ENCODE measurements around the gene TNFSF13. TPM values are rescaled to one million over a fixed set of nuclear protein-coding genes. Genes with fewer than 3 reads are reported as not detected.

The TNFSF13 gene
- total RNA-seq, 1 donor from 2014 or later: 13.5 TPM

DNA sequence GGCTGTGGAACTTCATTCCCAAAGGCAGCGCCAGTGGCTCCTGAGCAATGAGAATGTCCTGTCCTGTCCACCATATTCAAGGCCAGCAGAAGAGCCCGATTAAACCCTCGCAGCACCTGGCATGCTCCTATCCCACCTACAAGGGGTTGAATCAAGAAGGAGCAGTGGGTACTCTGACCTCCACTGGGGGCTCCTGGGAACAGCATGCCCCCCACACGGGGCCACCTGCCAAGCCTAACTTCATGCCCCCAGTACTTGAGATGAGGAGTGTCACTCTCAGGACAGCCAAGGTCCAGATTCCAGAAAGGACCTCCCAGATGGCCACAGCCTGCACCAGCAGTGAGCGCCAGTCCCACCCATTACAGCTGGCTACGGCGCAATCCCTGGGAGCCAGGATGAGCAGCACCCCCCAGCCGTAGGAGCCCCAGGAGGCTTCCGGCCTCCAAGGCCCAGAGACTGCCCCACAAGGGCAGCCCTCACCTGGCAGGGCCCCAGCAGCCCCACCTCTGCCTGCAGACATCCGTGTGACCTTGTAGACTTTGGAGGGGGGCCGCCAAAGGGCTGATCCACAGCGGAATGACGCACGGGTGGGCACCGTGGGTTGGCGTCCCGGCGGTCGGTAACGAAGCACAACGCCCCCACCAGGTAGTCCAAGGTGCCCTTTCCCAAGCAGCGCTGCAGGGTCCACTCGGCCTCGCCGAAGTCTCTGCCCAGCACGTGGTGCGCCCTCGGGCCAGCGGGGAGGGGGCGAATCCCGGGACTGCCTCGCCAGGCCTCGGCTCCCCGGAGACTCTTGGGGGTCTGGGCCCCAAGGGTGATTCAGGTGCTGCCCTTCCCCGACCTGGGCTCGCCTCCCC, 24.1 kb downstream of the TNFSF13 start:
- Histone ChIP-seq H3K36me3 (ENCODE audit: control insufficient read depth, insufficient read depth, low read length) (peaks cover 7% of the 10 kb centered on the region), H3K27me3 (ENCODE audit: control insufficient read depth, insufficient read depth, low read length) (no peaks in the 10 kb centered on the region), H3K4me3 (ENCODE audit: low read depth, low read length) (peak overlapping the region; percentile 69)
- no peak for DNase-seq (ENCODE audit: low read depth)
- no peak for TF ChIP-seq CTCF (IDR thresholded peaks at IDR 0.05; ENCODE audit: insufficient read depth, low read length, poor library complexity, severe bottlenecking)

DNA sequence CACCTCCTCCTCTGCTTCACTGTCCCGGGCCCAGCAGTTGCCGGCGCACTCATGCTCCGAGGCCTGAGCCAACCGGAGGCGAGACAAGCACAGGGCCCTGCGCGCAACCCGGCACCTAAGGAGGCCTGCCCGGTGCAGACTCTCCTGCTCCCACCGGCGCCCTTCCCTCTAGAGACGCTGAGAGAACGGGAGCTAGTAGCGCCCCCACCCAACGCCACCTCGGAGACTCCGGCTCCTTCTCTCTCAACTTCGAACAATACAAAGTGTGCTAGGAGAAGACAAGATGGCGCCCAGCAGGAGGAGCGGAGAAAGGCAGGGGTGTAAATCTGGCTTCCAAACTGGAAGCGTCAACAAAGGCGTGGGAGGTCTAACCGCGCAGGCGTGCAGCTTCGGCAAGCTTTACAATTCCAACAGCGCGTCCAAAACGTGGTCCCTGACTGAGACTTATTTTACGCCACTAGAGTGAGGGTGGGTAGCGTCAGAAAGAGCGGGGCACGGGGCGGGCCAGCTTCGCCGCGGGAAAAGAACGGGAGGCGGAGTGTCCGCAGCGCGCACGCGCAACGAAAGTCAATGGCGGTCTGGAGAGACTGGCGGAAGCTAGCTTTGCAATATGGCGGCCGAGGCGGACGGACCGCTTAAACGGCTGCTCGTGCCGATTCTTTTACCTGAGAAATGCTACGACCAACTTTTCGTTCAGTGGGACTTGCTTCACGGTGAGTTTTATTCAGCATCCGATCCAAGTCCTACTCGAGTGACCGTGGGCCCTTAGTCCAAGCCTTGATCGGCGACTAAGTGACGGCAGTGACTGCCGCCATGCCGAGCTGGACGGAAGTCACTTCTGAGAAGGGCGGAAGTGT, 24.9 kb downstream of the TNFSF13 start, which contains the start of gene MPDU1:
TSS of gene MPDU1 (plus strand) at position 600 of the 857 bp plus-strand sequence. CDS start at position 611, 11 bp downstream.
- Histone ChIP-seq H3K36me3 (ENCODE audit: control insufficient read depth, insufficient read depth, low read length) (peaks cover 4% of the 10 kb centered on the region), H3K4me3 (ENCODE audit: low read depth, low read length) (peak within 1 kb of the TSS; percentile 69), H3K27me3 (ENCODE audit: control insufficient read depth, insufficient read depth, low read length) (no peaks in the 10 kb centered on the region)
- no peak for TF ChIP-seq CTCF (IDR thresholded peaks at IDR 0.05; ENCODE audit: insufficient read depth, low read length, poor library complexity, severe bottlenecking)
- DNase-seq (ENCODE audit: low read depth): peak; percentile 67

DNA sequence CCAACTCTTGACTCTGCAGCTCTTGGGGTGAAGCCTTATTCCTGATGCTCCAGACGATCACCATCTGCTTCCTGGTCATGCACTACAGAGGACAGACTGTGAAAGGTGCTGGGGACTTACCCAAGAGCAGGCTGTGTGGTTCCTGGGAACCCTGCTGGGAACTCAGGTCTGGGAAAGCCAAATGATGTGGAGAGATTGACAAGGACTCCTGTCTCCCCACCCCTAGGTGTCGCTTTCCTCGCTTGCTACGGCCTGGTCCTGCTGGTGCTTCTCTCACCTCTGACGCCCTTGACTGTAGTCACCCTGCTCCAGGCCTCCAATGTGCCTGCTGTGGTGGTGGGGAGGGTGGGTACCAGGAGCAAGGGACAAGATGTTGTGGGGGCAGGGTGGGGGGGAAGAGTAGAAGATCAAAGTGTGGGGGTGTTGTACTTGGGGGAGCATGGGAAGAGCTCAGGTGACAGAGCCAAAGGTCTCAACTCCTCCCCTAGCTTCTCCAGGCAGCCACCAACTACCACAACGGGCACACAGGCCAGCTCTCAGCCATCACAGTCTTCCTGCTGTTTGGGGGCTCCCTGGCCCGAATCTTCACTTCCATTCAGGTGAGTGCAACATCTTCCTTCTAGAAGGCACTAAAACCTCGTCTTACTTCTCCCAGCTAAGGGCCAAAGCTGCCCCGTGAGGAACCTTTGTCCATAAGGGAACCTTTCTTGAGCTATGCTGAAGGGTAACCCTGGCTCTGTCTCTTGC, 28.3 kb downstream of the TNFSF13 start:
- H3K4me3 ChIP-seq (ENCODE audit: low read depth, low read length): no peak overlapping the region
- H3K27me3 ChIP-seq (ENCODE audit: control insufficient read depth, insufficient read depth, low read length): no peaks in the 10 kb centered on the region
- TF ChIP-seq CTCF (IDR thresholded peaks at IDR 0.05; ENCODE audit: insufficient read depth, low read length, poor library complexity, severe bottlenecking): peak; percentile 38
- no peak for DNase-seq (ENCODE audit: low read depth)
- H3K36me3 ChIP-seq (ENCODE audit: control insufficient read depth, insufficient read depth, low read length): peaks cover 9% of the 10 kb centered on the region

- TF ChIP-seq CTCF (IDR thresholded peaks at IDR 0.05; ENCODE audit: insufficient read depth, low read length, poor library complexity, severe bottlenecking): no peak
- no peak overlapping the region for H3K4me3 ChIP-seq (ENCODE audit: low read depth, low read length)
- H3K27me3 ChIP-seq (ENCODE audit: control insufficient read depth, insufficient read depth, low read length): no peaks in the 10 kb centered on the region
- peak; percentile 47 for DNase-seq (ENCODE audit: low read depth)
- H3K36me3 ChIP-seq (ENCODE audit: control insufficient read depth, insufficient read depth, low read length): peaks cover 9% of the 10 kb centered on the region
These were observed 29.0 kb downstream of the TNFSF13 start for GRCh38 chr17:7587420-7588151.

- Histone ChIP-seq H3K4me3 (ENCODE audit: low read depth, low read length) (peak overlapping the region; percentile 19), H3K27me3 (ENCODE audit: control insufficient read depth, insufficient read depth, low read length) (no peaks in the 10 kb centered on the region), H3K36me3 (ENCODE audit: control insufficient read depth, insufficient read depth, low read length) (peaks cover 9% of the 10 kb centered on the region)
- no peak for TF ChIP-seq CTCF (IDR thresholded peaks at IDR 0.05; ENCODE audit: insufficient read depth, low read length, poor library complexity, severe bottlenecking)
- no peak for DNase-seq (ENCODE audit: low read depth)
These were observed 30.1 kb downstream of the TNFSF13 start for GRCh38 chr17:7588553-7589203.

Measured in kidney epithelial cell (primary cell).